T-helper 22 cell (primary cell): ENCODE measurements around the gene SEMA3C.

Source experiments
- DNase-seq: peaks from one replicate; pipeline ENCODE4 v3.0.0-alpha.2; 2020; ENCODE audit warnings: low read depth

Gene SEMA3C

GRCh38 chr7:80918909-80919721 is at the start of gene SEMA3C:
Gene SEMA3C, minus strand, starts transcription at chr7:80919051. Its CDS starts 2,270 bp downstream, at chr7:80916781.
- DNase-seq = no peak

GRCh38 chr7:80968606-80969005 is 49.8 kb upstream of the SEMA3C start:
- no peak for DNase-seq

- DNase-seq = no peak
These were observed 49.1 kb upstream of the SEMA3C start for GRCh38 chr7:80967917-80968297.

- no peak for DNase-seq
These were observed 48.4 kb upstream of the SEMA3C start for GRCh38 chr7:80967071-80967916.

DNA sequence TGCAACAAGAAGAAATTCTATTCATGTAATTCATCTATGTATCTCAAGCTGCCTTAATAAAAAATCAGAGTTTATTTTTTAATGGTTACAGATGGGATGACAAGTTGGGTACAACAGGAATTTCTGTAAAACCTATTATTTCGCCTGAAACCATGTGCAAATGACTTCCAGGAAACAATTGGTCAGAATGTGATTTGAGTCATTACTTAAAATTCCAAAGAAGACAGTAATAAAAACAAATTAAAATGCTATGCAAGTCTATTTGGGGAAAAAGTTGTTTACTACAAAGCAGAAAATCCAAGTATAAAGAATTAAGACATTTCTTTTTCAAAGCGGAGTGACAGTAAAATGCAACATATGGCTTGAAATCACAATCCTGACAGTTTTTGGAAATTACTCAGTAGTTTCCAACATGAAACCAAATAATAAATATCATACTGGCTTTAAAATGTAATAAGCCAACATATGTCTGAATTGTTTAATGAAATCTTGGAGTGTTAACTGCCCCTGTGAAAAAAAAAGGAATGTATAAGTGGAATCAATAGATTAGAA is 41.5 kb upstream of the SEMA3C start:
- DNase-seq = no peak

GRCh38 chr7:80957226-80957777 is 38.5 kb upstream of the SEMA3C start:
- no peak for DNase-seq

DNA sequence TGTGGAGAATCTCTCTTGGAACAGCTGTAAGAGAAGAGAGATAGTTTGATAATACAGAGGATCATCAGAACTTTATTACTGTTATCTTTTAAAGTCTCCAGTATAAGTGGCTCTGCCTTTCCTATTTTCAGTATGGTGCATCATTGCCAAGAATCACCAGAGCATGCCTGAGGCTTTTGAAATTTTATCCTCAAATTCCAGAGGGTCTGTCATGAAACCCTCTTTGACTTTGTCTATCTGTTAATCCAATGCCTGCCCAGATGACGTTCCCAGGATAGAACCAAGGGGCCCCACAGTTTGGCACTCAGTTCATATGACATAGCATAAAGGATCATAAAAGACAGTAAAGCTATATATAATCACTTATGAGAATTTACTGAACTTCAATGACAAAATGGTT is 35.3 kb upstream of the SEMA3C start:
- no peak for DNase-seq

DNA sequence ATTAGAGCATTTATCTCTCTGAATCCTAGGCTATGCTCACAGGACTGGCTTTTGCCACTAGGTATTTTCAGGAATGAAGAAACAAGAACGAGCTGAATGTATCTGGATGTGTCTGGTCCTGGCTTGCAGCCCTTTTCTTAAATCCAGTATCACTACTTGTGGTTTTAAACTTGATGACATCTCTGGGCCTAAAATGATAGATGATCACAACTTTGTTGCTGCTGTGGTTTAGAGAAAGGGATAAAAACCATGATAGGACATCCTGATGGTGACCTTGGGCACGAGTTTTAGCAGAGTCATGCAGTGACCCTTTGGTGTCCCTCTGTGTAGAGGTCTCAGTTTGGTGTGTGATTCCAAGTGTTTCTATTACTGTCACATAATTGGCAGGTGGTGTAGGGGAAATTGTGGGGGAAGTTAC is 31.7 kb upstream of the SEMA3C start:
- no peak for DNase-seq

DNA sequence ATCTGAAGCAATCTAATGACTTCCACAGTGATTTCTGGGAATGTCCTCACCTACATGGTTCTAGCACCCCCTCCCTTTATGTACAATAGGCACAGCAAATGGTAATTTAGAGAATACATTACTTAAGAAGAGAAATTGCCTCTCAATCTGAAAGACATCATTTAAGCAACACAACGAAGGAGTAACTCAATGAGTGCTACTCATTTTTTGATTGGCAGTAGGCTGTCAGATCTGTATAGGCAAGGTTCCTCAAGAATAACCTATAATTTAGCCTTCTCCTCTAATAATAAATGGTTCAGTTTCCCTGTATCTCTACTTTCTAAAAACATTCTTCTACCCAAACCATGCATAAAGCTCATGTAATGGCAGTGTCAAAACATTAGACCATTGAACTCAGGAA is 30.6 kb upstream of the SEMA3C start:
- DNase-seq = no peak

GRCh38 chr7:80946858-80947257 is 28.0 kb upstream of the SEMA3C start:
- no peak for DNase-seq

GRCh38 chr7:80945976-80946375 is 27.1 kb upstream of the SEMA3C start:
- no peak for DNase-seq

DNA sequence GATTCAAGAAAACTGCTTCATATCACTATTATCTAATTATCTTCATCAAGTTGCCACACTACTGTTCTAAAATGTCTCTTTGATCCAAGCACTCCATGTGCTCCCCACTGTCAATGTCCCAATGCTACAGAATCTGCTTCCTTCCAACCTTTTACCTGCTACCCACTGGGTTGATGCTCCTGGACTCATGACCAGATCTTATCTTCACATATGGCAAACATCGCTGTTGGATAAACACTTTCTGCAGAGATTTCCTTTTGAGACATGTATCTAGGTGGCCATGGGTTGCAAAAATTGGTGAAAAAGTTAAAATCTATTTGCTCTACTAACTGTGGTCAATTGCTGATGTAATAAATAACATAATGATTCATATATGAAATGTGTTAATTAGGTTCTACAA is 24.5 kb upstream of the SEMA3C start:
- no peak for DNase-seq

- no peak for DNase-seq
These were observed 23.6 kb upstream of the SEMA3C start for GRCh38 chr7:80942261-80943041.

DNA sequence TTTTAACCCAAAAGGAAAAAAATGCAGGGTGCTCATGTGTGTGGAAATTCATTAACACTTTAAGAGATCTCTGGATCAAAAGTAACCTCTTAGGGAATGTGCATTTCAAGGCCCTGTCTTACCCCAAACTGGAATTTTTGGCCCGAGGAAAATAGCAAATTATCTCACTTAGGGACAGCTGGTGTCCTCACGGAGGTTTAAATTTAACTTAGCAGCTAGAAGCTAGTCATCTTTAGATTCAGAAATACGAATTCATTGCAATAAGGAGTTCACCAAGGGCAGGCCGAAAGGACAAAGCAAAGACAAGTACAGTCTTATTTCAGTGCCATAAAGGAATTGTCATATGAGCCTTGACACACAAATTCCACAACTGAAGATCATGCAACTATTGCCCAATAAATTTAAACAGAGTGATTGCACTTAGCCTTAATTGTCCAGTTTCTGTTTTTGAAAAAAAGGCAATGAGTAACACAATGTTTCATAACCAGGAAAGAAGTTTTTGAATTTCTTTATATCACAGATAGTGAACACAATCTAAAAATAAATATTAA is 22.4 kb upstream of the SEMA3C start:
- no peak for DNase-seq

DNA sequence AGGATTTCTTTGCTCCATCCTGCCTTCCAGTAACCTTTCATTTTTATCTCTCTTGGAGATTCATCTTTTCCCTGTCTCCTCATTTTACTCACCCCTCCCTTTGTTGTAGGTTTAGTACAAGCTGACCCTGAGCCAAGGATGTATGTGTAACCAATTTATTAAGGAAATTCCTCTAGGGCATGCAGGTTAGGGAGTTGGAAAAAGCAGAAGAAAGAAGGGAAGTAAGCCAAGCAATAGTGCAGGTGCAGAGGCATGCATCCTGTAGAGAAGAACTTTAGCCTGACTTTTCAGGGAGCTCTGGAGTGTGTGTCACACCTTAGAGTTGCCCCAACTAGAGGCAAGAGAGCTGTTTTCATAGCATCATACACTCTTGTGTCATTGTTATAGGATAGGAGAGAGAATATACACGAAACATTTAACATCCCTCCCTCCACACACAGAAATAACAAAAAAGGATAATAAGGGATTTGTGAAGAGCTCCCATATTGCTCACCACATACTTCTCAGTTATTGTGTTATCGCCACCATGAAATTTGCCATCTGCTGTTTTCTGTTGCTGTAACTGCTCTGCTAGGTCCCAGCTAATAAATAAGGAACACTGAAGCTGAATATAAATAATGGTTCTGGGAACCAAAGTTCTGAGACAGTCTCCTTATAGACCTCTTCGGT is 21.8 kb upstream of the SEMA3C start:
- no peak for DNase-seq

DNA sequence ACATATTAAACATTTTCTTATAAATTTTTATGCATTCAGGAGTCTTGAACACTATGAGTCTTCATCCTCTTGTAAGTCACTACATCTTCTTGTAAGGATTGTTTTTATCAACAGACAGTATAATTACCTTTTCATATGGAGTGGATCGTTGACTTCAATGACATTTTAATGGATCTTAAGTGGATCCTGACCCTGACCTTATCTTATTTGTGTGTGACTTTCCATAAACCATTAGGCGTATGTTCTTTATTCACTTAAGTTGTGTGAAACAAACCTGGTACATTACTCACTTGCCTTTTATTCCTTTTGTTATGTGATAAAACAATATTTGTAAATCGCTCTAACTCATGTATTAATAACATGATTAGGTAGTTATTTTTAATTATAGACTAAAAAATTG is 18.5 kb upstream of the SEMA3C start:
- DNase-seq = no peak

- DNase-seq = no peak
These were observed 17.3 kb upstream of the SEMA3C start for GRCh38 chr7:80935991-80936780.

DNA sequence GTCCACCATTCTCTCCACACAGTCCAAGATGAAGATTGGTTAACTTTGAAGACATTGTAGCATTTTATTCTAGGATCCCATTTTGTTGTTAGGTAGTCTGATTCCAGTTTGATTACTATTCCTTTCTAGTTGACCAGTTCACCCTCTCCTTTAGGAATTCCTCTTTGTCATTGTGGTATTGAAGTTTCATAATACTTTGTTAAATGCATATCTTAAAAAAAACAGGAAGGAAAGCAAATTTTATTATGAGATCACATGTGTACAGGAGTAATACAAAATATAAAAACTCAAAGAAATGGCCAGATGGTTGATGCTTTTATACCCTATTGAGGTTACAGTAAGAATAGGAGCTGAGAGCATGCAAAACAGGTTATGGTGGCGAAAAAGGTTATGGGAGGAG is 15.5 kb upstream of the SEMA3C start:
- DNase-seq = no peak

- DNase-seq = no peak
These were observed 13.7 kb upstream of the SEMA3C start for GRCh38 chr7:80932536-80932935.

GRCh38 chr7:80929619-80930018 is 10.8 kb upstream of the SEMA3C start:
- no peak for DNase-seq
